Fibroblast of the conjunctiva (primary cell): ENCODE data around the gene CEP57L1.
"Not testable (repeated sequence)": the region's sequence is repeated elsewhere in the genome, so short reads cannot be mapped to it uniquely, and the experiment has no call there.

Source experiments
- DNase-seq: peaks from one replicate; pipeline ENCODE4 v3.0.0-alpha.2; 2010; ENCODE audit warnings: low read depth

CEP57L1 gene

DNA sequence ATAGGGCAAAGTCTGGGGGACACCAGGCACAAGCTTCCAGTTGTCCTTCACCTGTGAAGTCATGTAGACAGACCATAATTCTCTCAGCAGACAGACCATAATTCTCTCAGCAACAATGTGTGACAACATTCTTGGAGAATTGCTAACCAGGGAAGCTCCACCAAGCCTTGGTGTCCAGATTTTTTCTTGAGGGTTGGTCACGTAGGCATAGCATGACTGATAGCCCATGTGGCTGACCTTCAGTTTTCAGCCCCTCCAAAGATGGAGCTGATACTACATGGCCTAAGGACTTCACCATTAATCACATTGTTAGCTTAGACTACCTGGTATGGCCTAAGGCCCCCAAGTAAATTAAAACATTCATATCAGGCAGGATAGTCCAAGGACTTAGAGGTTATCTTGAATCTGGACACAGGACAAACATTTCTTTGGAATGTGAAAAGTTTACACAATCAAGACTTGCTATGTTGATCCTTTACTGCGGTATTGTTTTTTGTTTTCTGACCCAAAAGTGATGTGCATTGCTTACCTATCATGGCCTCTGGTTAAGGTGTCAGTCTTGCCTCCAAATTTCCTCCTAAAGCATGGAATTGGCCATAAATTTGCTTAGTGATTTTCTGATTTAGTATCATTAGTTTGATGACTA, 76.9 kb downstream of the CEP57L1 start:
- DNase-seq: no peak

DNA sequence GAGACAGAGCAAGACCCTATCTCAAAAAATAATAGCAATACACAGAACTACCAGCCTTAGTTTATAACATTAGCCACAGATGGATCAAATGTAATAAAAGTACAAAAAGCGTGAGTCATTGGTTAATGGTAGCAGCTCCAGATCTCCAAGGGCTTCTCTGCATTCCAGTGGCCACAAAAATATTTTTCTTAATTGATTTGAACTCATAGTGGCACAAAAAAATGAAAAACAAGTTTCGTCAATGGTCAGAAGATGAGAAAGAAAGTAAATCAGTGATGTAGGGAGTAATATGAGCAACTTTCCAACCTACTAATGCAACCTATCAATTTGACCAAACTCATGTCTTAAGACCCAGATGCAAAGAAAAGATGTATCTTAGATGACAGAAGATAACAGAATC, 79.6 kb downstream of the CEP57L1 start:
- peak; percentile 26 for DNase-seq

DNA sequence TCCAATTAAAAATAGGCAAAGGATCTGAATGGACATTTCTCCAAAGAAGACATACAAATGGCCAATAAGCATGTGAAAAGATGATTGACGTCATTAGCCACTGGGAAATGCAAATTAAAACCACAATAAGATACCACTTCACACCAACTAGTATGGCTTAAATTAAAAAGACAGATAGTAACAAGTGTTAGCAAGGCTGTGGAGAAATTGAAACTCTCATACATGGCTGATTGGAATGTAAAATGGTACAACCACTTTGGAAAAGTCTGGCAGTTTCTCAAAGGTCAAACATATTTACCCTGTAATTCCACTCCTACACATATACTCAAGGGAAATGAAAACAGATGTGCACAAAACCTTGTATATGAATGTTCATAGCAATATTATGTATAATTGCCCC, 83.6 kb downstream of the CEP57L1 start:
- DNase-seq: no peak

DNA sequence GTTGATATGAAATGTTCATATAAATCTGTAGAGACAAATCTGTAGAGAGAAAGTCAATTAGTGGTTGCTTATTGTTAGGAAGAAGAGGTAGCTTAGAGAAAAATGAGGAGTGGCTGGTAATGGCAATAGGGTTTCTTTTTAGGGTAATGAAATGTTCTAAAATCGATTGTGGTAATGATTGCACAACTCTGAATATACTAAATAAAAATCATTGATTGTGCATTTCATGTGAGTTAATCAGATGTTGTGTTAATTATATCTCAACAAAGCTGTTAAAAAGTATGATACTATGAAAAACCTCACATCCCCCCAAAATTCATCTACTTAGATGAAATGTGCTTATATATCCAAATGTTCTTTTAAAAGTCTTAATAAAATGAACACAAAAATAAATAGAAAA, 84.2 kb downstream of the CEP57L1 start:
- DNase-seq: no peak

DNA sequence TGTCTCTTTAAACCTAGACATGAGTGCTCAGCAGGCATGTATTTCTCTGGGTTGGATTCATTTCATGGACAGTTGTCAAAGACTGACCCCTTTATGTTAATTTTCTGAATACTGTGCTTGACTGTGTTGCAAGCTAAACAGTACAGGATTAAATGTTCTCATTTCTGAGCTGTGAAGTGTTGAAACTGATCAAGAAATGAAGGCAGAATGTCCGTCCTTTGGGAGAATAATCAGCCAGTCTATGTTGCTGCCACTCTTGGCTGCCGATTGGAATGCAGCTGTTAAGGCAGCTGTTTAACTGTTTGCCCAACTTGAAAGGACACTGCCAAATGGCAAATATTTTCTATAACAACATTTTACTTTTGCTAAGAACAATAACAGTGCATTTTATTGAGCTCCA, 87.3 kb downstream of the CEP57L1 start:
- DNase-seq: no peak

DNA sequence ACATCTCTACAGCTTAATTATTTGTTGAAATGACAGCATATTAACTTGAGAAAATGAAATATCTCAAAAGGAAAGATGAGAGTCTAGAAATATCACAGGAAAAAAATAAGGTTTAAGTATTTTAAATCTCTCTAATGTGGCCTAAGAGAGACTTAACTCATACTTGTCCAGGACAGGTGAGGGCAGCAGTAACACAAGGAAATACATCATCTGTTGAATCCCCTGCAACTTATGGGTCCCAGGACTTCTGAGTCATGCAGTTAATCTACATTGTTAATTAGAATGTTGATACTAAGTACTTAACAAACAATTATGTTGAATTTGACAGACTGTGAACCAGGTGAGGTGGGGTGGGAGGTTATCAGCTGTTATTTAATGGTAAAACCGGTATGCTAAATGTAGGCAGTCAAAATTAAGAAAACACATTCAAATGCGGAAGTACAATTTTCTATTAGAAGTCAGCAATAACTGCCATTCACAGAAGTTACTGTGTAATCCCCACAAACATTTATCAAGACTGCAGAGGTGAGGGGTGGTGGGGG, 87.9 kb downstream of the CEP57L1 start:
- DNase-seq: no peak

GRCh38 chr6:109184638-109185037, 89.3 kb downstream of the CEP57L1 start:
- no peak for DNase-seq

GRCh38 chr6:109186012-109186411, 90.7 kb downstream of the CEP57L1 start:
- no peak for DNase-seq

DNA sequence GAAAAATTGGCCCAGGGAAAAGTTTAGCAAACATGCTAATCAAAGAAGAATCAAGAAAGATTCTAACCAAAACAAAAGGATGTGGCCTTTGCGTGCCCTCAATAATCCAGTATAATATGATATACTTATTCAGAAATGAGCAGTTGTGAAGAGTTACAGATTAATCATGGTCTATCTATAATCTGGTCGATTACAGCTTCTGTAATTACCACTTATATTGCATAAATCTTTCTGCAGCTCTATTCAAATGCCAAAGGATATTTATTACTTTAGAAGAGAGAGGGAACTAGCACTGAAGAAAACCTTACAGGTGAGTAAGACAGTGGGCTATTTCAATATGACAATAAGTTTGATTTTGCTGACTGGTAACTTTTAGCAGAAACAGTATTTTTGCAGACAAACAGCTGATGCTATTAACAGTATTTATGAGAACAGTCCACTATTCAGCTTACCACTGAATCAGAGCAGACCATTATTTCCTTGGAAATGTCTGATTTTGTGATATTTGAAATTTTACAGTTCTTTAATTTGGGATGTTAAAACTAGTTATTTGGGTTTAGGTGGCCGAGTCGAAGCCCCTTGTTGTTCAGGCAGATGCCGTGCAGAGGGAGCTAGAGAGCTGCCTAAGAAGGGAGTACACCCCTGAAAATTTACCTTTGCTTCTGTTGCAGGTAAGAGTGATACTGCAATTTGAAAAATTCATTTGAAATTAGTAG, 92.2 kb downstream of the CEP57L1 start:
- DNase-seq: no peak

DNA sequence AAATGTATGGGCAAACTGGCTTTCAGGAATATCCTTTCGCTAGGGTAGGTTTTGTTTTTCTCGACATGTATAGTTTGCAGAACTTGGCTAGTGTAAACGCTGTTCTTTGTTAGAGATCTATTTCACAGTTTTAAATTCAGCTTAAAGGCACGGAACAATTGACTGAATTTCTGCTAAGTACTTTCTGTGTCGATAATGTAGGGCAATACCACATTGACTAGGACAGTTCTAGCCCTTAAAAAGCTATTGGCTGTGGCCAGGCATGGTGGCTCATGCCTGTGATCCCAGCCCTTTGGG, 92.8 kb downstream of the CEP57L1 start:
- DNase-seq: no peak

GRCh38 chr6:109191368-109191767, 96.1 kb downstream of the CEP57L1 start:
- DNase-seq: not testable (repeated sequence)

DNA sequence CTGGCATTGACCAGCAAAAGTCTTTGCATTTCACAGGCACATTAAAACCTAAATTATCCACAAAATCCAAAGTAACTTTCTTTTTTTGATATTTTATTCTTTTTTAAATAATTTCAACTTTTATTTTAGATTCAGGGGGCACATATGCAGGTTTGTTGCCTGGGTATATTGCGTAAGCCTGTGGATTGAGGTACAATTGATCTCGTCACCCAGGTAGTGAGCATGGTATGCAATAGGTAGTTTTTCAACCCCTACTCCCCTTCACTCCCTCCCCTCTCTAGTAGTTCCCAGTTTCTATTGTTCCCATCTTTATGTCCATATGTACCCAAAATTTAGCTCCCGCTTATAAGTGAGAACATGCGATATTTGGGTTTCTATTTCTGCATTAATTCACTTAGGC, 97.6 kb downstream of the CEP57L1 start:
- no peak for DNase-seq

DNA sequence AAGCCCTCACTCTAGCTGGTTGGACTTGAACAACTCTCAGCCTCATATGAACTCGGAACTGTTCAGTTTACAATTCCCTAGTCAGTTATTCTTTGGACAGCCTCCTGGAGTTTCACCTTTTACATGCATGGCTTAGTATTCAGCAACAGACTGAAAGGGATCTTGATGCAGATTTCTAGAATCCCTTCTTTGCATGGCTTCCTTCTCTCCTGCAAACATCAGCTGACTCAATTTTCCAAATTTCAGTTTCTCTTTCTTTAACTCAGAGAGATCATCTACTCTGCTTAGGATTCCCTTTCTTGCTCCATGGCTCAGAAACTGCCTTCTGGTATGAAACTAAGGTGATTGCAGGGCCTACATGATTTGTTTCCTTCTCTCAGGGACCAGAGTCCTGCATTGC, 99.6 kb downstream of the CEP57L1 start:
- no peak for DNase-seq

GRCh38 chr6:109197061-109197460, 101.8 kb downstream of the CEP57L1 start:
- DNase-seq: no peak

DNA sequence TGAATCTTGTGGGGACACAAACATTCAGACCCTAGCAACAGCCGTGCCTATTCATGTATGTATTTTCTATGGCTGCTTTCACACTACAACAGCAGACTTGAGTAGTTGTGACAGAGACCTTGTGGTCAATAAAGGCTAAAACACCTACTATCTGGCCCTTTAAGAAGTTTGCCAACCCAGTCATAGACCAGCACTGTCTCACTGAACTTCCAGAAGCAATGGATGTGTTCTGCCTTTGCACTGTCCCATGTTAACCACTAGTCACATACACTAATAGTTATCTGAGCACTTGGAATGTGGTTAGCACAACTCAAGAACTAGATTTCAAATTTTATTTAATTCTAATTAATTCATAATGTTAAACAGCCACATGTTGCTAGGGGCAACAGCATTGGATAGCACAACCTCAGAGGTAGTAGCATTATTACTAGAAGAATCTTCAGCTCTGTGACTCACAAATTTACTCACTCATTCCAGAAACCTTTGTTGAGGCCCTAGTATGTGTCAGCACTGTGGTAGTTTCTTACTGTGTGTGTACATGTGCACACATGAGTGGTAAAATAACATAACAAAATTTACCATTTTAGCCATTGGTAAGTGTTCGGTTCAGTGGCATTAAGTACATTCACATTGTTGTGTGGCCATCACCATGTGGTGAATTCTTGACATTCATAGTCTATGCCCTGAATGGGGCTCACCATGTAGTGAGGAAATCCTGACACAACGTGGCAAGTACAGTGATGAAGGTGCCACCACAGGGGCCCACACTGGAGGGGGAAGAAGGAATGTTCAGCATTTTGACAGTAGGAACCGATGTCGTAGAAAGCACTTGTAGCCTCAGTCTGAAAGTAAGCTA, 107.3 kb downstream of the CEP57L1 start:
- DNase-seq: no peak

GRCh38 chr6:109204511-109204910, 109.2 kb downstream of the CEP57L1 start:
- DNase-seq: no peak

- DNase-seq: no peak
Measured at GRCh38 chr6:109212683-109213082, 117.4 kb downstream of the CEP57L1 start.
